ENCODE measurements around the gene CUEDC1.

The CUEDC1 gene

DNA sequence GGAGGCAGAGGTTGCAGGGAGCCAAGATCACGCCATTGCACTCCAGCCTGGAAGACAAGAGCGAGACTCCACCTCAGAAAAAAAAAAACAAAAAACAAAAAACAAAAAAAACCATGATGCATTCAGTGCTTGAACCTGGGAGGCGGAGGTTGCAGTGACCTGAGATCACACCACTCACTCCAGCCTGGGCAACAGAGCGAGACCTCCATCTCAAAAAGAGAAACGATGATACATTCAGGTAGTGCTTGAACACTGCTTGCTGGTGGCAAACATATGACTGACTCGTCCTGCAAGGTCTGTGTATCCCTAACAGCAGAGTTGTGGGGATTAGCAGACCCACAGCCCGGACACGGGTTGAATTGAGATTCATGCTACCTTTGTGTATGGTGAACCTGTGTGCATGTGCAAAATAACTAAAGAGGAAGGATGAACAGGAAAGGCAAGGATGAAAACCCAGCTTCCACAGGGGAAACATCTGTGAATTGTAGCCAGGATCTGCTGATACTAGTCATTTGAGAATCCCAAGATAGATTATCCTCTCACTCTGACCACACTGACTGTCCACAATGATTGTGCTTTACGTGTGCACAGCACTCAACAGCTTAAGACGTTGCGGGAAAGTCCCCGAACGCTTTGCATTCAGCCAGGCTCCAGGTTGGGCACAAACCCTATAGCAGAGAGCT lies 53.0 kb downstream of the CUEDC1 start:
- H3K4me3 ChIP-seq (ENCODE audit: low read depth, low read length), result no peak overlapping the region

- H3K4me3 ChIP-seq (ENCODE audit: low read depth, low read length), result no peak overlapping the region
Measured at GRCh38 chr17:57900991-57901743, 54.0 kb downstream of the CUEDC1 start.

GRCh38 chr17:57899822-57900221 lies 55.4 kb downstream of the CUEDC1 start:
- no peak overlapping the region for H3K4me3 ChIP-seq (ENCODE audit: low read depth, low read length)

DNA sequence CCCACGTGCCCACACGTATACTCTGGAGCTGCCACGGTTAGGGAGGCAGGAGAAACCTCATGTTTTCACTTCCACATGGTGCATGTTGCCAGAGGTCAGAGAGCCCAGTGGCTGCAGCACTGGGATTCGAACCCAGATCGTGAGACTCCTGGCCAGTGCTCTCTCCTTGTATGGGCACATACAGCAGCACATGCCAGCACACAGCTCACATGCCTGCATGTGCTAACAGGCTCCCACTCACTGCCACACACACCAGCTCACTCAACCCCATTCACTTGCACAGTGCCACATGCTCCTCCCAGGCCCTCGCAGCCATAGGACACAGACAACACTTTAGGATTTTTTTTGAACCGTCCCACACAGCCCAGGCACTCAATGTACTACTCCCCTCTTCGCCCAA lies 55.8 kb downstream of the CUEDC1 start:
- H3K4me3 ChIP-seq (ENCODE audit: low read depth, low read length), result no peak overlapping the region

GRCh38 chr17:57898487-57899311 lies 56.5 kb downstream of the CUEDC1 start:
- no peak overlapping the region for H3K4me3 ChIP-seq (ENCODE audit: low read depth, low read length)

DNA sequence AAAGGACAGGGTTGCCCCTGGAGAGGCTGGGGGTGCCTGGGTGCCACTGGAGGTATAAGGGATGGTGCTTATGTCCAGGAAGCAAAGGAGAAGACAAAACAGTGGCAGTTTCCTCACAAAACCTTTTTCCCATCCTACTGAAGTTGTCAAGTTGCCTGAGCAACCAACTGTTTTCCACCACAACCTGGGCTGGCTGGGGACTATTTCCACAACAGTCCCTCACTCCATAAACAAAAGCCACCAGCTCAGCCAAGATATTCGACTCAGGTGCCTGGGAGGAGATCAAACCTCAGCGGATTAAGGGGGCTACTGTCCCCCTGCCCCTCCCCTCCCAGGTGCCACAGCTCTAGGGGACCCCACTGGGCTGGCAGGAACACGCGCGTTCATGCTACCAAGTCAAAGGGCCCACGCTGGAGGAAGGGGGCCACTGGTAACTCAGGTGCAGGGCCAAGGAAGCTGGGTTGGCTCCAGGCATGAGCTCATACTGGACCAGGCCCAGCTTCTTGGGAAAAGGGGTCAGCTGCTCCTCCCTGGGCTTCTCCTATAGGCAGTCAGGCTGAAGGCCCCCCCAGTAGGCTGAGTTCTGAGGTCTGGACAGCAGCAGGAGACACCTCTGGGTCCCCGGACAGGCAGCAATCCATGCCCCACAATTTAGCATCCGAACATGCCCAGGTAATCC lies 59.7 kb downstream of the CUEDC1 start:
- H3K4me3 ChIP-seq (ENCODE audit: low read depth, low read length), result no peak overlapping the region

GRCh38 chr17:57894848-57895247 lies 60.4 kb downstream of the CUEDC1 start:
- no peak overlapping the region for H3K4me3 ChIP-seq (ENCODE audit: low read depth, low read length)

- no peak overlapping the region for H3K4me3 ChIP-seq (ENCODE audit: low read depth, low read length)
Measured at GRCh38 chr17:57892820-57893595, 62.2 kb downstream of the CUEDC1 start.

DNA sequence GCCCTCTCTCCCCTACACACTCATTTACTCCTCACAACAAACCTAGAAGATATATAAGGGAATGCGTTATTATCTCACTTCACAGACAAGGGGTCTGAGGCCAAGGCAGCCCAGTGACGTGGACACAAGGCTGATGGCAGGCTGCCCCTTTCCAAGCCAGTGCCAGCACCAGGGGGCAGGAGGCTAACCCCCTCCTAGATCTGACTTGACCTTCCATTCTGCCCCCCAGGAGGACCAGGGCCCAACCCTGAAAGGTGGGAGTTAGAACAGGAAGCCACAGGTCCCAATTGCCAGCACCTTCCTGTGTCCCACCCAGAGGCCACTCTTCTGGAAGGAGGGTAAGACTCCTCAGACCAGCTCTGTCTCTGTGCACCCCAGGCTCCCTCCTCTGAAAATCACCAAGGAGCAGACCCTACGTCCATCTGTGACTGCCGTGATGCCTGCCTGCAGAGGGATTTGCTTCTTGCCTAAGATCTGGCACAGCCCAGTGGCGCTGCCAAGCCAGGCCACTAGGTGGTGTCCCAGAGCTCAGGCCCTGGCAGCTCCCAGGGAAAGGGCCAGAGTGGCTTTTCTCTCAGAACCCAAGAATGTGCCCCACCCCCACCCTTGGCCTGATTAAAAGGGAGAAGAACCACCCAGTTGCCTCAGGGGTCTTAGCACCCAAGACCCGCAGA lies 62.9 kb downstream of the CUEDC1 start:
- no peak overlapping the region for H3K4me3 ChIP-seq (ENCODE audit: low read depth, low read length)

DNA sequence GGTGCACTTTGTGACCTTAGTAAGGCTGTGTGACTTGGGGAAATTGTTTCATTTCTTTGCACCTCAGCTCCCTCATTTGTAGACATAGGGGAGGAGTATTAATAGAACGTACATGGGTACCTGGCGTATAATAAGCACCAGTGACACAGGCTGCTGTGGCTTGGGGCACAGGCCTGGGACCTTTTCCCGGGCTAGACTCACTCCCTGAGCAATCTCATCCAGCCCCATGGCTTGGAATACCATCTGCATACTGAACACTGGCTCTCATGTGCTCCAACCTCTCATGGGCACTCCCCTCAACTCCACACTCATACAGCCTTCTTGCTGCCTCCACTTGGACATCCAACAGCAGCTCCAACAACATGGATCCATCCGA lies 64.4 kb downstream of the CUEDC1 start:
- no peak overlapping the region for H3K4me3 ChIP-seq (ENCODE audit: low read depth, low read length)

- H3K4me3 ChIP-seq (ENCODE audit: low read depth, low read length), result no peak overlapping the region
Measured at GRCh38 chr17:57889892-57890856, 65.0 kb downstream of the CUEDC1 start.

DNA sequence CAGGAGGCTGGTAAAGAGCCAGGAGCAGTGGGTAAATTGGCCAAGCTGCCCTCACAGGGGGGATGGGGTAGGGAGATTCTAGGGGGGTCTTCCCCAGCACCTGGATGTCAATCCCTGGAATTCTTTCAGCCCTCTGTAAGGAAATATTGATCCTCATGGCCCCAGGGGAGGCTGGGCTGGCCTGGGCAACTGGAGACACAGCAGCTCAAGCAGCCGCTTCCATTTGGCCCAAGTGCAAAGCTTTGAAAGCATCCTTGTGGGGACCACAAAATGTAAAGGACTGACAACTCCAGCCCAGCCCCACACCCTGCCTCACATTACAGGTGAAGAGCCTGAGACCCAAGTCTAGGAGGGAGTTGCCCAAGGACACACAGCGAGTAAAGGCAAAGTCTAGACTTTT lies 66.0 kb downstream of the CUEDC1 start:
- no peak overlapping the region for H3K4me3 ChIP-seq (ENCODE audit: low read depth, low read length)

DNA sequence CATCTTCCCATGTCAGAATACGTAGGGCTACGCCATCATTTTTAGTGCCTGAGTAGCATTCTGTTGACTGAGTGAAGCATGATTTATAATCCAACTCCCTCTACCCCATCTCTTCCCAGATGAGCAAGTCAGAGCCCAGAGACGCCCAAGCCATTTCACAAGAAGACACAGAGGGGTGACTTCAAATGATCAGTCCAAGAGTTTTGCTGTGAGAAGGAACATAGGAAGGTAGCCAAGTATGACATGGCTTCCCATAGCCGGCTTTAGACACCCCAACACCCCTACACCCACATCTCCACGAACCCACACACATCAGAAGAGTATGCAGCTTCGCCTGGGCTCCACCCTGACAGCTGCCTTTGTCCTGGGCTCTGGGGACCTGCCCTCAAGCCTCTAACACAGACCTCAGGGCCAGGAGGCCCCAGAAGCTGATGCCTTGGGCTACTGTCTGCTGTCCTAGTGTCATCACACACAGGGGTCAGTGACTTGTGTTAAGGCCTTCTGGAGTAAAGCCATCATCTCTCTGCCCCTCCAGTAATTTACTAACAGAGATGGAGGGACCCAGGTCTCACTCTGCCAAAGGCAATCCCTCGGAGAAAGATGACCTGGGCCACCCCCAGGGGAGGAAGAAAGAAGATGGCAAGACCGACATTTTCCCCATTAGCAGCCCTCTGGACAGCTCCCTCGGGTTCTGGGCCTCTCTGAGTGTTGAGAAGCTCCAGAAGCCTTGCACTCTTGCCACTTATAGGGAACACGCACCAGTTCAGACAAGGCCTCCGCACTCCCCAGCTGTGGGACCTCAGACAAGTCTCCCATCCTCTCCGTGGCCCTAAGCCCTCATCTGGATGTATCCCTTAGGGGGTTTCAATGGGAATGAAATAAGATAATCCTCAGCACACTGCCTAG lies 66.6 kb downstream of the CUEDC1 start:
- H3K4me3 ChIP-seq (ENCODE audit: low read depth, low read length), result no peak overlapping the region

GRCh38 chr17:57887161-57887560 lies 68.1 kb downstream of the CUEDC1 start:
- H3K4me3 ChIP-seq (ENCODE audit: low read depth, low read length), result no peak overlapping the region

DNA sequence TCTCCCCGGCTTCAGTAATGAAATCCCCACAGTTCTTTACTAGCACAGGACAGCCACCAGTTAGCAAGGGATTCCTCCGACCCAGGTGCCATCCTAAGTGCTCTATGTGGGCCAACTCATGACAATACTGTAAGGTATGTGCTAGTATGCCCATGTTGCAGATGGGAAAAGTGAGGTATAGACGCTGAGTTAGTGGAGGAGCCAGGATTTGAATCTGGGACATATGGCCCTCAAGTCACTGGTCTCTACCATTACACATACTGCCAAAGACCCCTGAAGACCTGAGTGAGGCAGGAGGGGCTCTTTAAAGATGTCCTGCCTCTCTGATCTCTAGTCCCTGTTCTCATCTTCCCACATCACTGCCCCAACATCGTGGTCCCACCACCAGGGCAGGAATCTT lies 69.2 kb downstream of the CUEDC1 start:
- no peak overlapping the region for H3K4me3 ChIP-seq (ENCODE audit: low read depth, low read length)

GRCh38 chr17:57885148-57885915 lies 69.9 kb downstream of the CUEDC1 start:
- H3K4me3 ChIP-seq (ENCODE audit: low read depth, low read length), result no peak overlapping the region

DNA sequence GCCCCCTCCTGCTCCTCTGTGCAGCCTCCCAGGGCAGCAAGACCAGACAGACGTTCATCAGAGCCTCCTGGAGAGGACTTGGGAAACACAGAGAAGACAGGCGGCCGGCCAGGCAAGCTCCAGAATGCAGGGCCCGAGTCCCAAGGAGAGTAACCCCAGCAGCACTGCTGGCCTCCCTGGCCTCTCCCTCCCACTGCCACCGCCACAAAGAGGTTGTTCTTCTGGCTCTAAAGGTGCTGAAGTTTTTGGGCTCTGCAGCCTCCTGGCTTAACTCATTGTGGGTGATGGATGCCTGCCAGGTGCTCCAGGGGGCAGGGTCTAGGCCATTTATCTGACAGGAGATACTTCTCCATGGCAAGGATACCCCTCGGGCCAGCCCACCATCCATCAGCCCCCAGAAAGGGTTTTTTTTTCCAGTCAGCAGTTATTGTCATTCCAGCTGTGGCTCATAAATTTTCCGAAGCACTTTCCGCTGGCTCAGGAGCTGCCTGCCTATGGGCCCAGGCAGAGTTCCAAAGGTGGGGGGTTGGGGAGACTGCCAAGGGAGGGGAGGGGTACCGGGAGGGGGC lies 73.3 kb downstream of the CUEDC1 start:
- H3K4me3 ChIP-seq (ENCODE audit: low read depth, low read length), result no peak overlapping the region

Measured in iPS-11a (cell line).